H7 (cell line): ENCODE data around the gene KNDC1. TPM values are rescaled to one million over a fixed set of nuclear protein-coding genes. Genes with fewer than 3 reads are reported as not detected.
"Not testable (repeated sequence)": the region's sequence is repeated elsewhere in the genome, so short reads cannot be mapped to it uniquely, and the experiment has no call there.

Experiments used
- DNase-seq: peaks from one replicate; pipeline ENCODE4 v3.0.0; 2012
- H3K27me3 ChIP-seq: 2 replicates; pipeline ENCODE4 v1.6.0; 2011; ENCODE audit warnings: mild to moderate bottlenecking, low read length; ENCODE audit not compliant: control insufficient read depth, insufficient read depth
- H3K36me3 ChIP-seq: replicated peaks from 2 replicates; pipeline ENCODE4 v1.5.1; 2011; ENCODE audit warnings: low read length; ENCODE audit not compliant: control insufficient read depth, insufficient read depth
- H3K4me3 ChIP-seq: 2 replicates; pipeline ENCODE4 v1.5.1; 2011; ENCODE audit warnings: low read depth, mild to moderate bottlenecking, control low read depth, low read length, moderate library complexity; ENCODE audit not compliant: insufficient read depth
- total RNA-seq: library from RNA; depleted of rRNA; stranded (reverse); fragments of >200 nt; shearing (Covaris generic); gene quantifications from 2 replicates; pipeline ENCODE4 v1.2.3, GENCODE V29; 2014

Gene KNDC1
- total RNA-seq, 1 experiment from 2014 or later = 13.7 TPM

DNA sequence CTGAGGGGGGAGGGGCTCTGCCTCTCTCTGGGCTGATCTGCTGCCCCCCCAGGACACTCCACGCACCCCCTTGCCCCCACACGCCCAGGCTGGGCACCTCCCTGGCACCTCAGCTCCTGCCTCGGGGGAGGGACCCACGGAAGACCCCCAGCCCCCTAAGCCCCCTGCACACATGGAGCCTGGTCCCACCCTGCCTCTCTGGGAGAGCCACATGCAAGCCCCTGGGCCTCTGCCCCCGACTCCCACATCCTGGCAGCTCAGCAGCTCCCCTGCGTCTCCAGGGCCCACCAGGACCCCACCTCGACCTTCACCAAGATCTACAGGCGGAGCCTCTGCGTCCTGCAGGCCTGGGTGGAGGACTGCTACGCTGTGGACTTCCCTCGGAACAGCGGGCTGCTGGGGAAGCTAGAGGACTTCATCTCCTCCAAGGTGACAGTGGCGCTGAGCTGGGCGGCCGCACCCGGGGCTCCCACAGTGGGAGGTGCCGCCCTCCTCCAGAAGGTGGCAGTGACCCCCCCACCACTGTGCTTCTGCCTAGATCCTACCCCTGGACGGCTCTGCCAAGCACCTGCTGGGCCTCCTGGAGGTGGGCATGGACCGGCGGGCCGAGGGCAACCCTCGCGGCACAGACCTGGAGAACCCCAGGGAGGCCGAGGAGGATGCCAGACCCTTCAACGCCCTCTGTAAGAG is 51.3 kb downstream of the KNDC1 start:
- no peaks in the 10 kb centered on the region for H3K36me3 ChIP-seq
- no peaks in the 10 kb centered on the region for H3K27me3 ChIP-seq
- DNase-seq = no peak

DNA sequence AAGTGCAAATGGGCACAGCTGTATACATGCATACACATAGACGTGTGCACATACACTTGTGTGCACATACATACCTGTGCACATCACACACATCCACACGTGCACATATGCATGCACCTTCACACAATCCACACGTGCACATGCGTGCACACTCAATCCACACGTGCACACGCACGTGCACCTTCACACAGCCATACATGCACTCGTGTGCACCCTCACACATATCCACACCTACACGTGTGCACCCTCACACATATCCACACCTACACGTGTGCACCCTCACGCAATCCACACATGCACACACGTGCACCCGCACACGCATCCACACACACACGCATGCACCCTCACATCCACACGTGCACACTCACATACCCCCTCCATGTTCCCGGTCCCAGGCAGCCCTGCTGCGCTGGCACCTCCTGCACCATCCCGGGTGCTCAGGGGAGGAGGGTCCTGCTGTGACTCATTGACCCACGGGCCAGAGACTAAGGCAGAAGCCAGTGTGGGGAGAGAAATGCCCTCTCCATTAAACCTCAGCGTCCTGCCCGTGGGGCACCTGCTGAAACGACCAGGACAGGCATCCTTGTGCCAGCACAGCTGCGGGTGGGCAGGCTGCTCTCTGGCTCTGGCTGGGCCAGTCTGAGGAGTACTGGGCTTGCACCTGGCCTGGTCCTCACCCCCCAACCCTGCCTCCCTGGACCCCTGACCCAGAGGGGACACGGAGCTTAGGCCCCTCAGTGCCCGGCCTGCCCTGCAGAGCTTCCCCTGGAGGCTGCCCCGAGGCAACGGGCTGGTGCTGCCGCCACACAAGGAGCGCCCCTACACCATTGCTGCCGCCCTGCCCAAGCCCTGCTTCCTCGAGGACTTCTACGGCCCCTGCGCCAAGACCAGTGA is 52.2 kb downstream of the KNDC1 start:
- DNase-seq = no peak
- Histone ChIP-seq H3K4me3 (no peak overlapping the region), H3K36me3 (no peaks in the 10 kb centered on the region), H3K27me3 (no peaks in the 10 kb centered on the region)

More for the DNA sequence above, 51.3 kb downstream of the KNDC1 start:
- H3K4me3 ChIP-seq = no peak overlapping the region

DNA sequence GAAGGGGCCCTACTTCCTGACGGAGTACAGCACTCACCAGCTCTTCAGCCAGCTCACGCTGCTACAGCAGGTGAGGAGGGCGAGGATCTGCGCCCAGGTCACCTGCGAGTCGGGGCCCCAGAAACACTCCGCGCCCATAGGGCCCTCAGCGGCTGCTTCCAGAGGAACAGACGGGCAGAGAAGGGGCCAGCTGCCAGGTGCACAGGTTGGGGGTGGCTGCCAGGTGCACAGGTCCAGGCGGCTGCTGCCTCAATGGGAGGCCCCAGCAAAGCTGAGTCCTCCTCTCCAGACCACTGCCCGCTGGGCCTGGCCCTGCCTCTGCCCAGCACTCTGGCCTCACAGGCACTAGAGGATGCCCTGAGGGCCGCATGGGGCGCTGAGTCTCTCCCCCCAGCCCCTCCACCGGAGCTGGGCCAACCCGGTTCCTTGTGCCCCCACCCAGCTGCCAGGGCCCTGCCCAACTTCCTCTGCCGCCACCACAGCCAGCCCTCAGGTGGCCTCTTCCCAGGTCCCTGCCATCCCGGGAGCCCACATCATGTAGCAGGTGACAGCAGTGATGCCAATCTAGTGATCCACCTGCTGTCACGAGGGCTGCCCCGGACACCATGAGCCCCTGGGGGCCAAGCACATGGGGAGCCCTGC is 53.0 kb downstream of the KNDC1 start:
- Histone ChIP-seq H3K36me3 (no peaks in the 10 kb centered on the region), H3K27me3 (no peaks in the 10 kb centered on the region), H3K4me3 (no peak overlapping the region)
- no peak for DNase-seq

DNA sequence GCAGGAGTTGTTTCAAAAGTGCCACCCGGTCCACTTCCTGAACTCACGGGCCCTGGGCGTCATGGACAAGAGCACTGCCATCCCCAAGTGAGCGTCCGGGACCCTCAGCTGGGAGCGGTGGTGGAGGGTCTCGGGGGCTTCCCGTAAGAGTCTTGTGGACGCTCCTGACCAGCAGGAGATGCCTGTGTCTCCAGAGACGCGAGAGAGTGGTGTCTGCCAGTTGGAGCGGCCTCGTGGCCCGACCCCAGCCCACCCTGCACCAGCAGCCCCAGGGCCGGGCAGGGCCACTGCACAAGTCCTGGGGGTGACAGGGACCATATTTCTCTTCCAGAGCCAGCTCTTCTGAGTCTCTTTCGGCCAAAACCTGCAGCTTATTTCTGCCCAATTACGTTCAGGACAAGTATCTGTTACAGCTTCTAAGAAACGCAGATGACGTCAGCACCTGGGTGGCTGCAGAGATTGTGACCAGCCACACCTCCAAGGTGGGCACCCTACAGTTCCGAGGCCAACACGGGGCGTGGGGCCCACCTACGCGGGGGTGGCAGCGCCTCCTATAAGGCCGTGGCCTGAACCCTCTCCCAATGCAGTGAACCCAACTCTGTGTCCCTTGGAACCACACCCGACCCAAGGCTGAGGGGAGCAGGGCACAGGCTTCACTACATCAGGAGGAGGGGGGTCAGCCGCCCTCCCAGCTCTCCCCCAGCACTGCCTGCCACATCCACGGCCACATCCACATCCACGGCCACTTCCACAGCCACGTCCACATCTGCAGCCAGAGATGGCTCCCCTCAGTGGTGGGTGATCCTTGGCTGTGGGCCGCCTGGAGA is 53.8 kb downstream of the KNDC1 start:
- no peak for DNase-seq
- H3K4me3 ChIP-seq = no peak overlapping the region
- H3K36me3 ChIP-seq = no peaks in the 10 kb centered on the region
- H3K27me3 ChIP-seq = no peaks in the 10 kb centered on the region

DNA sequence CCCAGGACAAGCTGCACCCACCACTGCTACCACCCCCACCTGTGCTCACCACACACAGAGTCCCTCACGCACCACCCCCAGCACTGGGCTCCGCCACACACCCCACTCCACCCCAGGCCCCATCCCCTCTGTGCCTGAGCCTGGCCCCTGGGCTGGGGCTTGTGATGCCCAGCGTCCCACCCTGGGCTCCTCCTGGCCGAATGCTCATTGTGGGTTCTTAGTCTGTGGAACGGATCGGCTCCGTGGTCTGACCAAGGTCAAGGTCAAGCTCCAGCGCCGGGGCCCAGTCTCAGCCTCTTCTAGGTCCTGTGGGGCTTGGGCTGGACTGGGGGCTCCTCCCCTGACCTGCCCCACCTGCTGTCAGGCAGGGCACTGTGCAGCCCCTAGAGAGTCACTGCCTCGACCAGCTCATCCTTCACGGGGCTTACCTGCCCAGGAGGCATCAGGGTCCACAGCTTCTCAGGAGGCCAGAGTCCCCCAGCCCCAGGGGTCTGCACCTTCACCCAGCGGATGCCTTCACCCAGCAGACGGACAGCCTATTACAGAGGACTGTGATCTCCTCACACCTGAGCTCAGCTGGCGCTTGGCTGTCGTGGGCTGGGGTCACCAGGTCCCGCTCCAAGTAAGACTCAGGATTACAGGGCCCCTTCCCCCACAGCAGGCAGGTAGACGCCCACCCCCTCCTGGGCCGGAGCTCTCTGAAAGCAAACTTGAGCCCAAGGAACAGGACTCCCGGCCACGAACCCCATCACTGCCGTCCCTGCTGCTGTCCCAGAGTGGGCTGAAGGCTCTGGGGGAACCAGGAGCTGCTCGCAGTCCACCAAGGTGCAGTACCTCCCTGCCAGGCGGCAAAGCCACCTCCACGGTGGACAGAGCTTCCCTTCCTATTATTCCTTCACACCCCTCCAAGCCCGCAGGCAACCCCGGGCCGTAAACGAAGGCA is 54.7 kb downstream of the KNDC1 start:
- Histone ChIP-seq H3K27me3 (no peaks in the 10 kb centered on the region), H3K36me3 (no peaks in the 10 kb centered on the region), H3K4me3 (no peak overlapping the region)
- no peak for DNase-seq

DNA sequence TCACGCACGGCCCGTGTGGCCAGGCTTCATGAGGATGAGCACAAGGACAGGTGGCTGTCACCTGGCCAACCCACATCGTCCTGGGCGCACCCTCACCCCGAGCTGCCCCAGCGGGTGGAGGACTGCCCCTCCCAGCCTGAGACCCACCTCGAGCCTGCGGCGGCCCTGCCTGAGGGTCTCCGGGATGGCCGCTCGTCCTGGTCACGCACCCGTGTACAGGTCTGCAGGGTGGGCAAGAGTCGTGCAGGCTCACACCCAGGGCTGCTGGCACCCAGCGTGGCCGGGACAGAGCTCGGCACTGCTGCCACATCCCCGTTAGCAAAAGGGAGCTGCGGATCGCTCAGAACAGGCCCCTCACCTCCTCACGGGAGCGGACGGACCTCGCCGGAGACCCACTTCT is 55.6 kb downstream of the KNDC1 start:
- Histone ChIP-seq H3K36me3 (no peaks in the 10 kb centered on the region), H3K27me3 (no peaks in the 10 kb centered on the region), H3K4me3 (no peak overlapping the region)
- DNase-seq = no peak

DNA sequence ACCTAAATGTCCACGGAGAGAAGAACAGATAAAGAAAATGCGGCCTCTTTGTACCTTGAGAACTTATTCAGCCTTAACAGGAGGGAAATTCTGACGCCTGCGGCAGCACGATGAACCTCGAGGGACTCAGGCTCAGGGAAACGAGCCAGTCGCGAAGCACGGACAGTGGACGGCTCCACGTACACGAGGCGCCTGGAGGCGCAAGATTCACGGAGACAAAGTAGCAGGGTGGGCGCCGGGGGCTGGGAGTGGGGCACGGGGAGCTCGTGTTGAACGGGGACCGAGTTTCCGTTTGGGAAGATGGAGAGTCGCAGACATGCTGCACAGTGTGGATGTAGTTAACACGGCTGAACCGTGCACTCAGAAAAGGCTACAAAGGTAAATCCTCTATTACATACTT is 56.8 kb downstream of the KNDC1 start:
- no peaks in the 10 kb centered on the region for H3K36me3 ChIP-seq
- no peak for DNase-seq
- H3K27me3 ChIP-seq = no peaks in the 10 kb centered on the region

DNA sequence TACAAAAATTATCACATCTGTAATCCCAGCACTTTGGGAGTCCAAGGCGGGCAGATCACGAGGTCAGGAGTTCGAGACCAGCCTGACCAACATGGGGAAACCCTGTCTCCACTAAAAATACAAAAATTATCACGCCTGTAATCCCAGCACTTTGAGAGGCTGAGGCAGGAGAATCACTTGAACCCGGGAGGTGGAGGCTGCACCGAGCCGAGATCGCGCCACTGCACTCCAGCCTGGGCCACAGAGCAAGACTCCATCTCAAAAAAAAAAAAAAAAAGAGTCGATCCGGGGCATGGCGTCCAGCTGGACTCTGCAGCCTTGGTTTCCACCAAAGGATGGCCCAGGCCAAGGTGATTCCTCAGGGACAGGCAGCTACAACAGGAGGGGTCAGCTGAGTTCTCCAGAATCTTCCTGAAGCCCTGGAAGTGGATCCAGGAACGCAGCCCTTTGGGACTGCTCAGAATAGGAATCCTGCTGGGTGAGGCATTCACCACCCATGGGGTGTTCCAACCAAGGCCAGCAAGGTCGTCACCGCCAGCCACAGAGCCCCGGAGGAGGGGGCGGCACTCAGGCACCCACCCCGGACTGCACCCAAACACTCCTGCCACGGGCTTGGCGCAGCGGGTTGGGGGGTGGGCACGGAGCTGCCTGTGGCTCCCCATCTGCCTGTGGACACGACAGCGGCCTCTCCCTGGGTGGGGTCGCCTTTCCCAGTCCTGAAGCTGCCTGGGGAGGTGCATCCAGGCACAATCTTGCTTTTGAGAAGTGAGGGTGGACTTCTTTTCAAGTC is 58.0 kb downstream of the KNDC1 start:
- H3K36me3 ChIP-seq = no peaks in the 10 kb centered on the region
- DNase-seq = no peak
- H3K27me3 ChIP-seq = no peaks in the 10 kb centered on the region
- H3K4me3 ChIP-seq = no peak overlapping the region

More for the DNA sequence above, 56.8 kb downstream of the KNDC1 start:
- no peak overlapping the region for H3K4me3 ChIP-seq

DNA sequence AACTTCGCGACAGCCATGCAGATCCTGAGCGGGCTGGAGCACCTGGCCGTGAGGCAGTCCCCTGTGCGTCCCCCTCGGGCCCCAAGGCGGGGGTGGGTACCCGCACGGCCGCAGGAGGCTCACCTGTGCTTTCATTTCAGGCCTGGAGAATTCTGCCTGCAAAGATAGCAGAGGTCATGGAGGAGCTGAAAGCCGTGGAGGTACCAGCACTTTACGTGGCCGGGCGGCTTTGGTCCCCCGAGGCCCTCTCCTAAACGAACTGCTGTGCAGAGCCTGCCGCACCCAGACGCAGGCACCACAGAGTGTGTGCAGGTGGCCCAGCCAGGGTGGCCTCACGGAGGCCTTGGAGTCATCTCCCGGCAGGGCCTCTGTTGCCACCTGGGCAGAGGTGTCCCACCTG is 58.9 kb downstream of the KNDC1 start:
- H3K36me3 ChIP-seq = no peaks in the 10 kb centered on the region
- H3K27me3 ChIP-seq = no peaks in the 10 kb centered on the region
- DNase-seq = peak; percentile 72
- no peak overlapping the region for H3K4me3 ChIP-seq

DNA sequence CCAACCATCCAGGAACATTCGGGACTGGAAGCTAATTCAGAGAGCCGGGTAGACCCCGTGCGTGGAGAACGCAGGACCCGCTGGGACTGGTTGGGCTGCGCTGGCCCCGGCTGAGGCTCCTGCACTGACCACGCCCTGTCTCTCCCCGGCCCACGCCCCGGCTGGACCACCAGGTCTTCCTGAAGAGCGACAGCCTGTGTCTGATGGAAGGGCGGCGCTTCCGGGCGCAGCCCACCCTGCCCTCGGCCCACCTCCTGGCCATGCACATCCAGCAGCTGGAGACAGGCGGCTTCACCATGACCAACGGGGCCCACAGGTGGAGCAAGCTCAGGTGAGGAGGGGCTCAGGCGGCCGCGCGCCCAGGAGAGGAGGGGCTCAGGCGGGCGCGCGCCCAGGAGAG is 59.8 kb downstream of the KNDC1 start:
- H3K27me3 ChIP-seq = no peaks in the 10 kb centered on the region
- H3K36me3 ChIP-seq = no peaks in the 10 kb centered on the region
- peak overlapping the region; percentile 9 for H3K4me3 ChIP-seq
- peak; percentile 97 for DNase-seq

DNA sequence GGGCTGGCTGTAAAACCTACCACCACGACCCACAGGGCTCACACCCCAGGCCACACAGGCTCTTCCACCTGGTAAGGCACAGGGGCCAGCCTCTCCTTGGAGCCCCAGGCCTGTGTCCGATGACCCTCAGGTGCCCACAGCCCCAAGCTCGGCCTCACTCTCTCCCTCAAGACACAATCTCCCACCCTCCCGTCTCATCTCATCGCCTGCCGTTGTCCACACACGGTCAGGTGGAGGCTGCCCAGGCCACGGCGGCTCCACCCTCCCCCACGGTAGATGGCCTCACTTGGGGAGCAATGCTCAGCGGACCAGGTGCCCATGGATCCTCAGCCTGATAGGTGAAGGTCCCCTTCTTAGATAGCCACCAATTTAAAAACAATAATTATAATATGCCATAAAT is 61.3 kb downstream of the KNDC1 start:
- Histone ChIP-seq H3K4me3 (no peak overlapping the region), H3K36me3 (no peaks in the 10 kb centered on the region), H3K27me3 (no peaks in the 10 kb centered on the region)
- DNase-seq = no peak

DNA sequence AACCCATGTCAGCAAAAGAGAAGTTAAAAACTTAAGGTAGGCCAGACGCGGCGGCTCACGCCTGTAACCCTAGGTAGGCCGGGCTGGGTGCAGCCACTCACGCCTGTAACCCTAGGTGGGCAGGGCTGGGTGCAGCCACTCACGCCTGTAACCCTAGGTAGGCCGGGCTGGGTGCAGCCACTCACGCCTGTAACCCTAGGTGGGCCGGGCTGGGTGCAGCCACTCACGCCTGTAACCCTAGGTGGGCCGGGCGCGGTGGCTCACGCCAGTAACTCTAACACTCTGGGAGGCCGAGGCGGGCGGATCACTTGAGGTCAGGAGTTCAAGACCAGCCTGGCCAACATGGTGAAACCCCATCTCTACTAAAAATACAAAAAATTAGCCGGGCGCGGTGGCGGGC is 61.7 kb downstream of the KNDC1 start:
- not testable (repeated sequence) for H3K4me3 ChIP-seq, H3K27me3 ChIP-seq, DNase-seq, H3K36me3 ChIP-seq

DNA sequence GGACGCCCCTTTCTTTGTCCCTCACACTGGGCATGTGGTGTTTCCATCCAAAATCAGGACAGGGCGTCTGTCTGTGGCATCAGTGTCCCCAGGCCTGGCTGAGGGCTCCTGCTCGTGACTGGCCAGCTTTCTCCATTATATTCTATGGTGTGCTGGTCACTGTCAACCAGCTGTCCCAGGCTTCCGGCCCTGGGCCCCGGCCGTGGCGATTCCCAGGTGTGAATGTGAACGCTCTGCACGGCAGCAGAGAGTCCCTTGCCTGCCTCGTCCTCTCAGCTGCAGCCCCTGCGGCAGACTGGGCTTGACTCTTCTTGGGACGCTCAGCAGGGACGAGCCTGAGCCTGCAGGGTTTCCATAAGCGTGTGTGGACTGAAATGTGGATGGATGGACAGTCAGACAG is 64.1 kb downstream of the KNDC1 start:
- Histone ChIP-seq H3K4me3 (no peak overlapping the region), H3K36me3 (no peaks in the 10 kb centered on the region), H3K27me3 (peaks cover 4% of the 10 kb centered on the region)
- no peak for DNase-seq
